Measurements from ENCODE around the gene PACRG. TPM values are rescaled to one million over a fixed set of nuclear protein-coding genes. Genes with fewer than 3 reads are reported as not detected.

The PACRG gene
- total RNA-seq, 1 donor from 2014 or later: 1.1 TPM

DNA sequence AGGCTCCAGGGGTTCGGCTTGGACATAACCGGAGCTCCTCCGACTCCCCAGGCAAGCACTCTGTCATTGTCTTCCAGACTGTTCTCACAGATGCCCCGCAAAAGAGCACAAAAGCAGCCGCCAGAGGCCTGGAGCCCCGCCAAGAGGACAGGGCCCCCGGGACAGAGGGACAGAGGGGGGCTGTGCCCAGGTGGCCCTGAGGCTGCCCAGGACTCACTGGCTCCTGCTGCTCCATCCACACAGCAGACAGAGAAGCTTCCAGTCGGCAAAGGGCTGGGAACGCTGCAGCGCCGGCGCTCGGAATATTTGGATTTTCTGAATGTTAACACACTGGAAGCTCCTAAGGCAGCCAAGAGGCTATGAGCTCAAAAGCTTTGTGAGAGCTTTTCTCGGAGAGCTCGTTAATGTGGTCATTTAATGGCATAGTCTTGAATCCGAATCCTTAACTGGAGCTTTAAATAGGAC lies 618.8 kb downstream of the PACRG start:
- Mint-ChIP-seq H3K27me3 (ENCODE audit: low read depth) (no peaks in the 10 kb centered on the region), H3K27ac (ENCODE audit: unreplicated experiment) (no peak overlapping the region), H3K4me1 (ENCODE audit: low read depth) (no peaks in the 10 kb centered on the region), H3K36me3 (ENCODE audit: low read depth) (no peaks in the 10 kb centered on the region), H3K9me3 (ENCODE audit: low read depth) (no peaks in the 10 kb centered on the region), H3K4me3 (ENCODE audit: unreplicated experiment) (no peak overlapping the region)
- TF ChIP-seq, protein P1, sequence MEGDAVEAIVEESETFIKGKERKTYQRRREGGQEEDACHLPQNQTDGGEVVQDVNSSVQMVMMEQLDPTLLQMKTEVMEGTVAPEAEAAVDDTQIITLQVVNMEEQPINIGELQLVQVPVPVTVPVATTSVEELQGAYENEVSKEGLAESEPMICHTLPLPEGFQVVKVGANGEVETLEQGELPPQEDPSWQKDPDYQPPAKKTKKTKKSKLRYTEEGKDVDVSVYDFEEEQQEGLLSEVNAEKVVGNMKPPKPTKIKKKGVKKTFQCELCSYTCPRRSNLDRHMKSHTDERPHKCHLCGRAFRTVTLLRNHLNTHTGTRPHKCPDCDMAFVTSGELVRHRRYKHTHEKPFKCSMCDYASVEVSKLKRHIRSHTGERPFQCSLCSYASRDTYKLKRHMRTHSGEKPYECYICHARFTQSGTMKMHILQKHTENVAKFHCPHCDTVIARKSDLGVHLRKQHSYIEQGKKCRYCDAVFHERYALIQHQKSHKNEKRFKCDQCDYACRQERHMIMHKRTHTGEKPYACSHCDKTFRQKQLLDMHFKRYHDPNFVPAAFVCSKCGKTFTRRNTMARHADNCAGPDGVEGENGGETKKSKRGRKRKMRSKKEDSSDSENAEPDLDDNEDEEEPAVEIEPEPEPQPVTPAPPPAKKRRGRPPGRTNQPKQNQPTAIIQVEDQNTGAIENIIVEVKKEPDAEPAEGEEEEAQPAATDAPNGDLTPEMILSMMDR (IDR thresholded peaks at IDR 0.05): no peak
- DNase-seq (ENCODE audit: low spot score): no peak

- no peaks in the 10 kb centered on the region for H3K4me1 Mint-ChIP-seq (ENCODE audit: low read depth)
- H3K27ac Mint-ChIP-seq (ENCODE audit: unreplicated experiment): no peak overlapping the region
Measured at GRCh38 chr6:163347021-163347446, 619.3 kb downstream of the PACRG start.

GRCh38 chr6:163348789-163349680 lies 621.3 kb downstream of the PACRG start:
- H3K4me3 Mint-ChIP-seq (ENCODE audit: unreplicated experiment): no peak overlapping the region
- TF ChIP-seq, protein P1 (IDR thresholded peaks at IDR 0.05): no peak
- no peaks in the 10 kb centered on the region for H3K9me3 Mint-ChIP-seq (ENCODE audit: low read depth)
- no peaks in the 10 kb centered on the region for H3K36me3 Mint-ChIP-seq (ENCODE audit: low read depth)
- H3K27me3 Mint-ChIP-seq (ENCODE audit: low read depth): no peaks in the 10 kb centered on the region
- no peak for DNase-seq (ENCODE audit: low spot score)
- peaks cover under 1% of the 10 kb centered on the region for H3K4me1 Mint-ChIP-seq (ENCODE audit: low read depth)
- H3K27ac Mint-ChIP-seq (ENCODE audit: unreplicated experiment): no peak overlapping the region

More at GRCh38 chr6:163347021-163347446, 619.3 kb downstream of the PACRG start:
- TF ChIP-seq, protein P1 (IDR thresholded peaks at IDR 0.05): no peak
- Mint-ChIP-seq H3K27me3 (ENCODE audit: low read depth) (no peaks in the 10 kb centered on the region), H3K9me3 (ENCODE audit: low read depth) (no peaks in the 10 kb centered on the region), H3K36me3 (ENCODE audit: low read depth) (no peaks in the 10 kb centered on the region), H3K4me3 (ENCODE audit: unreplicated experiment) (no peak overlapping the region)
- DNase-seq (ENCODE audit: low spot score): no peak

DNA sequence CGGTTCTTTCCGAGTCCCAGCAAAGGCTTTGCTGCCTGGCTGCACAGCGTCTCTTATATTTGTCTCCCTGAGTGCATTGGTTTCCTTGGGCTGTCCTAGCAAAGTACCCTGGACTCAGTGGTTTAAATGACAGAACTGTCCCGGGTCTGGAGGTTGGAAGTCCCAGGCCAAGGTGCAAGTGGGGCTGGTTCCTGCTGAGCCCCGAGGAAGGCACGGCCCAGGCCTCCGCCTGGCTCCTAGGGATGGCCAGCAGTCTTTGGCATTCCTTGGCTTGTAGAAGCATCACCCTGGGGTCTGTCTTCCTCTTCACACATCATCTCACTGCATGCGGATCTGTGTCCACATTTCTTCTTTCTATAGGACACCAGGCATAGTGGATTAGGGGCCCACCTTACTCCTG lies 621.9 kb downstream of the PACRG start:
- Mint-ChIP-seq H3K27me3 (ENCODE audit: low read depth) (no peaks in the 10 kb centered on the region), H3K36me3 (ENCODE audit: low read depth) (no peaks in the 10 kb centered on the region), H3K4me3 (ENCODE audit: unreplicated experiment) (no peak overlapping the region)

DNA sequence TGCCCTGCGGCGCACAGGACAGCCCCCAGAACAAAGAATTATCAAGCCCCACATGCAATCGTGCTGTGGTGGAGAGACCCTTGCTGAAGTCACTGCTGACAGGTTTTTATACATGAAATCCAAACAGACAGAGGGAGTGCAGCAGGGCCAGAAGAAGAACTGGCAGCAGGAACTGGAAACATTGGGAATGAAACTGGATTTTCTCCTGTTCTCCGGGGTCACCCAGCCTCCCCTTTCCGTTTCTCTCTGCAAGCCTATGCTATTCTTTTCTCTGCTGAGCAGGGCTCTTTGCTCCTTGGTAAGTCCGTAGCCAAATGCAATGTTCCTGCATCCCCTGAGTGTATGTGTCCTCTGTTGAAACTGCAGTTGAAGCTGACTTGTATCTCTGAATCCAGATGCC lies 623.2 kb downstream of the PACRG start:
- H3K4me3 Mint-ChIP-seq (ENCODE audit: unreplicated experiment): no peak overlapping the region
- H3K4me1 Mint-ChIP-seq (ENCODE audit: low read depth): peaks cover 21% of the 10 kb centered on the region
- no peaks in the 10 kb centered on the region for H3K36me3 Mint-ChIP-seq (ENCODE audit: low read depth)
- no peak for DNase-seq (ENCODE audit: low spot score)
- H3K27me3 Mint-ChIP-seq (ENCODE audit: low read depth): no peaks in the 10 kb centered on the region
- no peak overlapping the region for H3K27ac Mint-ChIP-seq (ENCODE audit: unreplicated experiment)
- no peaks in the 10 kb centered on the region for H3K9me3 Mint-ChIP-seq (ENCODE audit: low read depth)
- TF ChIP-seq, protein P1 (IDR thresholded peaks at IDR 0.05): no peak

More for the DNA sequence above, 621.9 kb downstream of the PACRG start:
- H3K9me3 Mint-ChIP-seq (ENCODE audit: low read depth): no peaks in the 10 kb centered on the region
- H3K4me1 Mint-ChIP-seq (ENCODE audit: low read depth): peaks cover 7% of the 10 kb centered on the region
- TF ChIP-seq, protein P1 (IDR thresholded peaks at IDR 0.05): no peak
- DNase-seq (ENCODE audit: low spot score): no peak
- no peak overlapping the region for H3K27ac Mint-ChIP-seq (ENCODE audit: unreplicated experiment)
